Uterus (tissue), 4 donors: ENCODE results near the gene ACOX2. TPM values are rescaled to one million over a fixed set of nuclear protein-coding genes. Genes with fewer than 3 reads are reported as not detected.

ENCODE experiments used
- DNase-seq, 2 donors: peaks; one replicate each; pipeline ENCODE4 v3.0.0-alpha.2; 2019 to 2020
- H3K27ac ChIP-seq, 2 donors: fragments of 200-600 bp; sonication (generic); 1 replicate in 1 of 2; 2 replicates in 1 of 2; pipeline ENCODE4 v1.5.1; 2016 to 2018
- H3K27me3 ChIP-seq, 2 donors: fragments of 200-600 bp; sonication (generic); one replicate each; pipeline ENCODE4 v1.5.1; 2018 to 2019; ENCODE audit warnings: control low read depth in 1 of 2
- H3K36me3 ChIP-seq, 2 donors: fragments of 200-600 bp; sonication (generic); one replicate each; pipeline ENCODE4 v1.5.1; 2019; ENCODE audit warnings: control low read depth in 1 of 2
- H3K4me1 ChIP-seq, 2 donors: fragments of 200-600 bp; sonication (generic); one replicate each; pipeline ENCODE4 v1.5.1; 2018 to 2019; ENCODE audit warnings: control low read depth in 1 of 2
- H3K4me3 ChIP-seq, 2 donors: fragments of 200-600 bp; sonication (generic); 1 replicate in 1 of 2; 2 replicates in 1 of 2; pipeline ENCODE4 v1.5.1; 2018 to 2019; ENCODE audit warnings: mild to moderate bottlenecking in 1 of 2
- H3K9me3 ChIP-seq, 2 donors: fragments of 200-600 bp; sonication (generic); one replicate each; pipeline ENCODE4 v1.5.1; 2019; ENCODE audit warnings: control low read depth in 1 of 2
- CTCF ChIP-seq, 4 experiments: fragments of 200-600 bp in 2 of 4; fragments of 450-650 bp in 2 of 4; sonication (generic) in 2 of 4; IDR thresholded peaks; one replicate each; pipeline ENCODE4 v1.5.1; 2016 to 2019; ENCODE audit warnings: antibody characterized with exemption in 4 of 4, mild to moderate bottlenecking in 2 of 4, moderate library complexity in 1 of 4
- POLR2A ChIP-seq, 2 donors: fragments of 450-650 bp; IDR thresholded peaks; one replicate each; pipeline ENCODE4 v1.6.1; 2016; ENCODE audit warnings: antibody characterized with exemption in 2 of 2, mild to moderate bottlenecking in 1 of 2, moderate library complexity in 1 of 2
- intact Hi-C: fragments of 100-400 bp; cut with DNase I; formaldehyde crosslinking; loops from one replicate; pipeline ENCODE4 v1.15.1; 2023; ENCODE audit warnings: low total_unique reads
- total RNA-seq, 4 donors: library from RNA; depleted of rRNA in 3 of 4; stranded (reverse); fragments of >200 nt in 3 of 4; gene quantifications; one replicate each; pipeline versions ENCODE4 v1.1.0 to v1.2.4, GENCODE V29; 2014 to 2023
- donor health status: DM: yes; HTN: yes; CAD: no.

The ACOX2 gene
- total RNA-seq, 4 donors from 2014 or later = 10.3 to 33.7 (median 23.6) TPM

DNA sequence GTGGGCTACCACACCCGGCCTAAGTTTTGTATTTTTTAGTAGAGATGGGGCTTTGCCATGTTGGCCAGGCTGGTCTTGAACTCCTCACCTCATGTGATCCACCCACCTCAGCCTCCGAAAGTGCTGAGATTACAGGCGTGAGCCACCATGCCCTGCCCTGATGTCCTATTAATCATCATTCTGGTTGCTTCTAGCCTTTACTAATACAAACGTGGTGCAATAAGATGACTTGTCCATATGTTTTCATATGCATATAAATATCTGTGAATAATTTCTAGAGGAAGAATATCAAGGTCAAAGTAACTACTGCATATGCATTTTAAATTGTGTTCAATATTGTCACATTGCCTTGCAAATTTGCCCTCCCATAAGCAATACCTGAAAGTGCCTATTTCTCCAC lies 77.8 kb downstream of the ACOX2 start:
- intact Hi-C loops = no loop called here
- H3K4me3 ChIP-seq = no peak overlapping the region
- peaks cover 0 to 11% of the 10 kb centered on the region in 2 donors for H3K9me3 ChIP-seq
- no peak overlapping the region for H3K27ac ChIP-seq
- no peaks in the 10 kb centered on the region for H3K4me1 ChIP-seq
- H3K27me3 ChIP-seq = no peaks in the 10 kb centered on the region
- no peak for DNase-seq
- no peaks in the 10 kb centered on the region for H3K36me3 ChIP-seq
- TF ChIP-seq CTCF (IDR thresholded peaks at IDR 0.05) = no peak
- TF ChIP-seq POLR2A (IDR thresholded peaks at IDR 0.05) = no peak

Other genes starting within 250 kb of the ACOX2 start
- 10 to 100 TPM in 2 of 4 donors, 1 to 10 TPM in 2; 1.5 to 26.7 (median 9.7) TPM for gene RPP14, start 230.9 kb downstream of the ACOX2 start, total RNA-seq
- 10 to 100 TPM in 2 of 4 donors, 1 to 10 TPM in 2; 1.2 to 39.6 (median 7.8) TPM for gene HTD2, start 230.7 kb downstream of the ACOX2 start, total RNA-seq
- 10 to 100 TPM; 15.1 to 50.5 (median 41.1) TPM for gene PXK, start 204.3 kb downstream of the ACOX2 start, total RNA-seq
- 100 to 1,000 TPM in 1 of 4 donors, 10 to 100 TPM in 3; 40.9 to 100 (median 49.7) TPM for gene PDHB, start 103.4 kb downstream of the ACOX2 start, total RNA-seq
- gene KCTD6, start 45.1 kb downstream of the ACOX2 start, total RNA-seq = 10 to 100 TPM; 21.0 to 27.4 (median 24.3) TPM
- 100 to 1,000 TPM in 1 of 4 donors, 10 to 100 TPM in 3; 16.2 to 140 (median 61.2) TPM for gene FAM107A, start 40.2 kb upstream of the ACOX2 start, total RNA-seq
- gene FAM3D, start 129.6 kb upstream of the ACOX2 start, total RNA-seq = under 1 TPM in 1 of 4 donors, not detected in 3; 0.83 TPM